ENCODE data around the gene SNW1.

DNA sequence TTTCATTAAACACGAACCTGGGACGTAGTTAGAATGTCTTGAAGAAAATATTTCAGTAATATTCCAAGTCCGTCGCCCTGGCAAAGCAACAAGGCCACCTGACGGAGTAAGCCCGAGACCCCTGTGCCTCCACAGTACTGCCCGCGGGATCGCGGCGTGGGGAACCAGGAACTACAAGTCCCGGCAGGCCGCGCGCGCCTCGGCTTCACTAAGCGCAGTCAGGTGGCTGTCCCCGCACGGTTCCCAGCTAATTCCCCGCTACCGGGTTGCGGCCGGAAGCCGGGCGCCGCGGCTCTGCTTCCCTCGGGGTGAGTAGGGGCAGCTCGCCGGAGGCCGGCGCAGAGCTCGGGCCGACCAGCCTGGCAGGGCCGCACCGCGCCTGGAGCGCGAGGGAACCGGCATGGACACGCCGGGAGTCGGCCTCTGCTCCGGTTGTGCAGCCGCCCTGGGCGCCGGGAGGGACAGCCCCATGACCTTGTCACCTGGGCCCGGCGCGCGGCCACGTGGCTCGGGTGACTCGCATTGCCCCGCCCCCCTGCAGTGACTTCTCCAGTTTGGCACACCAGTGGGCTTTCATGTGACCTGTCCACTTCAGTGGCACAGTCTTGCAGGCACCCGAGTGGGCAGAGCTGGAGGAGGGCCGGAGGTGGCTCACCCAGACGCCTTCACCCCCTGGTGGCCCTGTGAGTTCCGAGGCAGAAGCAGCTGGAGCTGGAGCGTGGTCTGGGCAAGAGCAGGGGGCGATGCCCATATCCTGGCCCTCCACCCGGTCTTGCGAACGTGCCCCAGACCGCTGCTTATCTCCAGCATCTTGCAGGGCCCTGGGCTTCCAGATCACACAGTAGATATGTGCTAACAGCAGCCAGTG, 39.1 kb upstream of the SNW1 start, which contains the start of gene ADCK1:
- TF ChIP-seq, protein P1, sequence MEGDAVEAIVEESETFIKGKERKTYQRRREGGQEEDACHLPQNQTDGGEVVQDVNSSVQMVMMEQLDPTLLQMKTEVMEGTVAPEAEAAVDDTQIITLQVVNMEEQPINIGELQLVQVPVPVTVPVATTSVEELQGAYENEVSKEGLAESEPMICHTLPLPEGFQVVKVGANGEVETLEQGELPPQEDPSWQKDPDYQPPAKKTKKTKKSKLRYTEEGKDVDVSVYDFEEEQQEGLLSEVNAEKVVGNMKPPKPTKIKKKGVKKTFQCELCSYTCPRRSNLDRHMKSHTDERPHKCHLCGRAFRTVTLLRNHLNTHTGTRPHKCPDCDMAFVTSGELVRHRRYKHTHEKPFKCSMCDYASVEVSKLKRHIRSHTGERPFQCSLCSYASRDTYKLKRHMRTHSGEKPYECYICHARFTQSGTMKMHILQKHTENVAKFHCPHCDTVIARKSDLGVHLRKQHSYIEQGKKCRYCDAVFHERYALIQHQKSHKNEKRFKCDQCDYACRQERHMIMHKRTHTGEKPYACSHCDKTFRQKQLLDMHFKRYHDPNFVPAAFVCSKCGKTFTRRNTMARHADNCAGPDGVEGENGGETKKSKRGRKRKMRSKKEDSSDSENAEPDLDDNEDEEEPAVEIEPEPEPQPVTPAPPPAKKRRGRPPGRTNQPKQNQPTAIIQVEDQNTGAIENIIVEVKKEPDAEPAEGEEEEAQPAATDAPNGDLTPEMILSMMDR (IDR thresholded peaks at IDR 0.05; ENCODE audit: low read depth, low read length, missing input control): peak; percentile 22
- no peak for TF ChIP-seq TAF1 (conservative IDR thresholded peaks at IDR 0.05)
- TF ChIP-seq, protein P2, sequence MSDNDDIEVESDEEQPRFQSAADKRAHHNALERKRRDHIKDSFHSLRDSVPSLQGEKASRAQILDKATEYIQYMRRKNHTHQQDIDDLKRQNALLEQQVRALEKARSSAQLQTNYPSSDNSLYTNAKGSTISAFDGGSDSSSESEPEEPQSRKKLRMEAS (IDR thresholded peaks at IDR 0.05): peak; percentile 27
- TF ChIP-seq RAD21 (IDR thresholded peaks at IDR 0.05): no peak
- TF ChIP-seq, protein P3, sequence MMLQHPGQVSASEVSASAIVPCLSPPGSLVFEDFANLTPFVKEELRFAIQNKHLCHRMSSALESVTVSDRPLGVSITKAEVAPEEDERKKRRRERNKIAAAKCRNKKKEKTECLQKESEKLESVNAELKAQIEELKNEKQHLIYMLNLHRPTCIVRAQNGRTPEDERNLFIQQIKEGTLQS (IDR thresholded peaks at IDR 0.05): no peak
